ENCODE data around the gene SIGLEC15.
"Not testable (repeated sequence)": the region's sequence is repeated elsewhere in the genome, so short reads cannot be mapped to it uniquely, and the experiment has no call there.

Gene SIGLEC15

DNA sequence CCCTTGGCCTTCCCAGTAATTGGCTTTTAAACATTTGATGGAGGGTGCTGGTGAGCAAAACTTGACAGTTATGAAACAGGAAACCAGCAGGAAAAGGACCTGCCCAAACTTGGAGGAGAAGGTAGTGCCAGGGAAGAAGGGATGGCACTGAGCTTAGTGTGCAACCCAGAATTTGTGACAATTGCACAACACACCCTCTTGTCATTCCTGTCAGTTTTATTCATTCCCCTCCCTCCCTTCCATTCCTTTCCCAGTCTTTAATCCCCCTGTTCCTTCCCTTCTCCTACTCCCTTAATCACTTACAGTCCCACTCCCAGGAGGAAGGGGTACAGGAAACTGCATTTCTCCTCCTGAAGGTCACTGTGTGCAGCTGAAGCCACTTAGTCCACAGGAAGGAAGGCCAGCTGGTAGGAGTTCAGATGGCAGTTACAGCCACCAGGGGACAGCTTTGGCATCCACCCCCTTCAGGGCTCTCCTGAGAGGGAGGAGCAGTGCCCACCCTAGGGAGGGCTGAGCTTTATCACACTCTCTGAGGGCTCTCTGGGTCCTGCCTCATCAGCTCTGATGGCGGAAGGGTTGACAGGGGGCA lies 24.0 kb upstream of the SIGLEC15 start:
- TF ChIP-seq, protein P1, sequence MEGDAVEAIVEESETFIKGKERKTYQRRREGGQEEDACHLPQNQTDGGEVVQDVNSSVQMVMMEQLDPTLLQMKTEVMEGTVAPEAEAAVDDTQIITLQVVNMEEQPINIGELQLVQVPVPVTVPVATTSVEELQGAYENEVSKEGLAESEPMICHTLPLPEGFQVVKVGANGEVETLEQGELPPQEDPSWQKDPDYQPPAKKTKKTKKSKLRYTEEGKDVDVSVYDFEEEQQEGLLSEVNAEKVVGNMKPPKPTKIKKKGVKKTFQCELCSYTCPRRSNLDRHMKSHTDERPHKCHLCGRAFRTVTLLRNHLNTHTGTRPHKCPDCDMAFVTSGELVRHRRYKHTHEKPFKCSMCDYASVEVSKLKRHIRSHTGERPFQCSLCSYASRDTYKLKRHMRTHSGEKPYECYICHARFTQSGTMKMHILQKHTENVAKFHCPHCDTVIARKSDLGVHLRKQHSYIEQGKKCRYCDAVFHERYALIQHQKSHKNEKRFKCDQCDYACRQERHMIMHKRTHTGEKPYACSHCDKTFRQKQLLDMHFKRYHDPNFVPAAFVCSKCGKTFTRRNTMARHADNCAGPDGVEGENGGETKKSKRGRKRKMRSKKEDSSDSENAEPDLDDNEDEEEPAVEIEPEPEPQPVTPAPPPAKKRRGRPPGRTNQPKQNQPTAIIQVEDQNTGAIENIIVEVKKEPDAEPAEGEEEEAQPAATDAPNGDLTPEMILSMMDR (IDR thresholded peaks at IDR 0.05; ENCODE audit: extremely low read depth, insufficient read depth, missing control alignments) = no peak
- in situ Hi-C loops (cut with MboI; ENCODE audit: low pct_unique_long_range_greater_than_20kb, low sequenced_read_pairs, unreplicated experiment) = no loop called here
- DNase-seq (ENCODE audit: low spot score) = no peak

DNA sequence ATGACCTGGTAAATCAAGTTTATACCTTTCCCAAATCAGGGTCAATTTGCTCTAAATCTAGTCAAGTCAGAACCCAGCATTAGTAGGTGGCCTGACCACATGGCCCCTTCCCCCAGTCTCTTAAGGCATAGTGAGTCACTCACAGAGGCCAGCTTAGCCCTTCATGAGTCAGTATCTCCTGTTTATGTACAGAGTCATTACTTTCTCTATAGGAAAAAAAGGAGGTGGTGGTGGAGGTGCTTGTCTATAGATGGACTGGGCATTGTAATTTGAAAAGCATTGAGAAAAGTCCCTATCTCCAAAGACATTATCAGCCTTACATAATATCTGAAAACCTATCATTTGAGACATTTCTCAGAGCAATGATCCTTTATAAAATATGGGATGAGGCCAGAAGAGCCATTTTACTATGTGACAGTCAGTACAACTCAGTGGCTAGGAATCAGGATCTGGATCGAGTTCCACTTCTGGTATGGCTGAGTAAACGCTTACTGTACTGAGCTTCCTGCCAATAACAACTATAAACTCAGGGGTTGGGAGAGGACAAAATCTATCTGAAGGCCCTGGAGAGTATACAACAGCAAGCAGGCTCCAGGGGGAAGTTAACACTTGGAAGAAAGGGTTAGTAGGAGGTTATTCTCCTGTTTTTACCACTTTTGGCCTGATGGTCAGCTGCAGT lies 22.5 kb upstream of the SIGLEC15 start:
- in situ Hi-C loops (cut with MboI; ENCODE audit: low pct_unique_long_range_greater_than_20kb, low sequenced_read_pairs, unreplicated experiment) = no loop called here
- TF ChIP-seq, protein P1 (IDR thresholded peaks at IDR 0.05; ENCODE audit: extremely low read depth, insufficient read depth, missing control alignments) = no peak
- no peak for DNase-seq (ENCODE audit: low spot score)

DNA sequence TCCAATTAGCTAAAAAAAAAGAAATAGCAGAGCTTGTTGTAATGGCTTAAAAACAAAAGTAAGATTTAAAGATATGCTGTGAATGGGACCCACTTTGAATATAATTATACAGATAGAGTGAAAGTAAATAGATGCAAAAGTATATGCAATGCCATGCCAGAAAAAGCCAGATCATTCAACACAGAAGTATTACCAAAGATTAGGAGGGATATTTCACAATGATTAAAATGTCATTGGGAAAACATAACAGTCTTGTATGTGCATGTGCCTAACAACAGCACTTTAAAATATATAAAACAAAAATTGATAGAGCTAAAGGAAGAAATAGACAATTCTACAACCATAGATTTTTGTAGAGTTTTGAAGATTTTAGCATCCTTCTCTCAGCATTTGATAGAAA lies 19.9 kb upstream of the SIGLEC15 start:
- in situ Hi-C loops (cut with MboI; ENCODE audit: low pct_unique_long_range_greater_than_20kb, low sequenced_read_pairs, unreplicated experiment) = no loop called here
- no peak for DNase-seq (ENCODE audit: low spot score)
- TF ChIP-seq, protein P1 (IDR thresholded peaks at IDR 0.05; ENCODE audit: extremely low read depth, insufficient read depth, missing control alignments) = no peak

DNA sequence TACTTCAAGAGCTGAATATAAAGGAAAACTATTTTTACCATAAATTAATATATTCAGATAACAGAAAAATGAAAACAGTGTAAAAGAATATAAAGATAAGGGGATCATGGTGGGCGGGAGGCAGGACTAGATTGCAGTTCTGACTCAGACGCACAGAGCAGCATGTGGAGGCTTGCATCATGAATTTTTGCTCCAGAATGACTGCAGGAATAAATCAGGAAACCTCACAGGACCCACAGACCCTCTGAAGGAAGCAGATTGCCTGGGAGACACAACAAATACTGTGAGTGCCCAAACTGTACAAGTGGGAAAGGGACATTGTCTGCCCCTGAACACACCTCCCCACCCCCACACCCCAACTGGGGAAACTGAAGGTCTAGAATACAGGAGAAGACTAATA lies 19.2 kb upstream of the SIGLEC15 start:
- no peak for DNase-seq (ENCODE audit: low spot score)
- TF ChIP-seq, protein P1 (IDR thresholded peaks at IDR 0.05; ENCODE audit: extremely low read depth, insufficient read depth, missing control alignments) = no peak
- in situ Hi-C loops (cut with MboI; ENCODE audit: low pct_unique_long_range_greater_than_20kb, low sequenced_read_pairs, unreplicated experiment) = no loop called here

DNA sequence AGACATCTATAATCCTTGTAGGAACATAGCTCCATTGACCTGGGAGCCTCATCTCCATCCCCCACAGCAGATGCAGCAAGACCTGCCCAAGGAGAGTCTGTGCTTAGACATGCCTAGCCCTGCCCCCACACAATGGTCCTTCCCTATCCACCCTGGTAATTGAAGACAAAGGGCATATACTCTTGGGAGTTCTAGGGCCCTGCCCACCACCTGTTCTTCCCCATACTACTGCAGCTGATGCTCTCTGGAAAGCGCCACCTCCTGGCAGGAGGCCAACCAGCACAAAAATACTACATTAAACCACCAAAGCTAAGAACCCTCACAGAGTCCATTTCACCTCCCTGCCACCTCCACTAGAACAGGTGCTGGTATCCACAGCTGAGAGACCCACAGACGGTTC lies 18.3 kb upstream of the SIGLEC15 start:
- DNase-seq (ENCODE audit: low spot score) = not testable (repeated sequence)

DNA sequence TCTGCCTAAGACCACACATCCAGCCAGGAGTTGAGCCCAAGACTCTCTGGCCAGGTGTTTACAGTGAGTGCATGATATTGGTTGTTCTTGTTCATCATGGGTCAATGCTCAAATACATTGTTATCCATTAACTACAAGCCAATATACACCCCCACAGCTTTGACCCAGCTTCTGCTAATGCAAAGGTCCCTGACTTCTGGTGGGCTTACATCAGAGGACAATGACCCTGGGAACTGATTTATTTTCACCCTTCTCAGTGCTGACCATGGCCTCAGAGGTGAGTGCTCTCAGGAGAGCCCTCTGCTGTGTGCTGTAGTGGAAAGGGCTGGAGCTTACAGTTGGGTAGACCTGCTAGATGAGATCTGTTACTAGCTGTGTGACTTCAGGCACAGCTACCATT lies 10.7 kb upstream of the SIGLEC15 start:
- in situ Hi-C loops (cut with MboI; ENCODE audit: low pct_unique_long_range_greater_than_20kb, low sequenced_read_pairs, unreplicated experiment); DNase-seq (ENCODE audit: low spot score): not testable (repeated sequence)

More for the DNA sequence above, 18.3 kb upstream of the SIGLEC15 start:
- in situ Hi-C loops (cut with MboI; ENCODE audit: low pct_unique_long_range_greater_than_20kb, low sequenced_read_pairs, unreplicated experiment) = not testable (repeated sequence)
- TF ChIP-seq, protein P1 (IDR thresholded peaks at IDR 0.05; ENCODE audit: extremely low read depth, insufficient read depth, missing control alignments) = peak; percentile 52

DNA sequence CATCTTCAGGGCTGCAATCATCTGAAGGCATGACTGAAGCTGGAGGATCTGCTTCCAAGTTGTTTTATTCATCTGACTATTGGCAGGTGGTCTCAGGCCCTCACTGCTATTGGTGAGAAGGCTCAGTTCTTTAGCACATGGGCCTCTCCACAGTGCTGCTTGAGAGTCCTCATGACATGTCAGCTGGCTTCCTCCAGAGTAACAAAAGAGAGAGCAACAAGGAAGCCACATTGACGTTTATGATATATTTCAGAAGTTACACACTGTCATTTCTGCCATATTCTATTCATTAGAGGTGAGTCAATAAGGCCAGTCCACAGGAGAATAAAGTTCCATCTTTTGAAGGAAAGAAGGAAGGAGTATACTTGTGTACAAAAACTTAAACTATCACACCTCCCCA lies 7.9 kb upstream of the SIGLEC15 start:
- TF ChIP-seq, protein P1 (IDR thresholded peaks at IDR 0.05; ENCODE audit: extremely low read depth, insufficient read depth, missing control alignments) = no peak
- in situ Hi-C loops (cut with MboI; ENCODE audit: low pct_unique_long_range_greater_than_20kb, low sequenced_read_pairs, unreplicated experiment) = no loop called here
- no peak for DNase-seq (ENCODE audit: low spot score)

DNA sequence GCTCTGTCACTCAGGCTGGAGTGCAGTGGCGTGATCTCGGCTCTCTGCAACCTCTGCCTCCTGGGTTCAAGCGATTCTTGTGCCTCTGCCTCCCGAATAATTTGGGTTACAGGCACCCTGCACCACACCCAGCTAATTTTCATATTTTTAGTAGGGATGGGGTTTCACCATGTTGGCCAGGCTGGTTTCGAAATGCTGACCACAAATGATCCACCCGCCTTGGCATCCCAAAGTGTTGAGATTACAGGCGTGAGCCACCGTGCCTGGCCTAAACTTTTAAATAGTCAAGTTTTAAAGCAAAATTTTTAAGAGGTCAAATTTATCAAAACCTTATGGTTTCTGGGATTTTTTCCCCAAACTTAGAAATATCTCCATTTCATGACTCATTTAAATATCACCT lies 6.7 kb upstream of the SIGLEC15 start:
- in situ Hi-C loops (cut with MboI; ENCODE audit: low pct_unique_long_range_greater_than_20kb, low sequenced_read_pairs, unreplicated experiment); DNase-seq (ENCODE audit: low spot score): not testable (repeated sequence)
